ENCODE data around the gene CDK14.
"Not testable (repeated sequence)": the region's sequence is repeated elsewhere in the genome, so short reads cannot be mapped to it uniquely, and the experiment has no call there.

CDK14 gene

DNA sequence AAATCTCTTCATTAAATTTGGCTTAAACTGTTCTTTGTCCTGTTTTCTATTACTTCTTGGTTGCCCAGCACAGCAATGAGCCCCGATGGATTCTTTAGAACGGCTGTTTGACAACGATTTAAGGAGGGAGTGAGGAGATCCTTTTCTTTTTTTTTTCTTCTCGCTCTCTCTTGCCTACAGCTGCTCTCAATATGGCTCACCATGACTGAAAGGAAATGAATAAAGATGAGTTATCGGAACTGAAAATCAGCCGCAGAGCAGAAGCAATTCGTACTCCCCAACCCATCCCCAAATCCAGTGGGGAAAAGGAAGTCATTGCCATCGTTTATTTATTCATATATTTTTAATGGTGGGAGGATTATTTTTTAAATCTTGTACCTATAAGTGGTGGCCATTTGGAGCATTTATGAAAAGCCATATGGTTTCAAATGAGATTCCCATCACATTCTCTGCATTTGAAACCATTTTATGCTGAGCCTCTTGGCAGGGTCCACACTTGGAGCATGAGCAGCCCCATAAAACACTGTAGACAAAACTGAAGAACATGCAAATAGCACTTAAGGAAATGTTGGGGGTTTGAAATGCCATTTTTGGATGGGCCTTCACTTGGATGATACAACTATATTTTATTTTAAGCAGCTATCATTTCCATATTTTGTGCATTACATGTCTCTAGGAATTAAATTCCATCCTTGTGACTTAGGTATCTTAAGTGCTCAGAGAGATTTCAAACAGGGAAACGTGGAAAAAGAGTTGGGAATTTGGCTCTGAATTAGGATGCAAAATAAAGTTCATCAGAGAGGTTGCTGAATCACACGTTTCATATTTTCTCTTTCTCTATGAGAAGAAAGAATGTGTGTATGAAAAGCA is 560.4 kb downstream of the CDK14 start:
- no peaks in the 10 kb centered on the region for H3K27me3 ChIP-seq (ENCODE audit: insufficient read depth, low read length)
- H3K79me2 ChIP-seq (ENCODE audit: control insufficient read depth, insufficient read depth, low read length, unreplicated experiment): no peaks in the 10 kb centered on the region
- no peaks in the 10 kb centered on the region for H3K4me1 ChIP-seq (ENCODE audit: control insufficient read depth, insufficient read depth, low read length, unreplicated experiment)
- H3K4me3 ChIP-seq (ENCODE audit: low read depth, low read length): no peak overlapping the region
- H3K36me3 ChIP-seq (ENCODE audit: insufficient read depth, low read length): peaks cover 2% of the 10 kb centered on the region; the same call in 1 of the 2 replicates
- no peak overlapping the region for H2AFZ ChIP-seq (ENCODE audit: low read length, unreplicated experiment)
- no peak overlapping the region for H3K27ac ChIP-seq (ENCODE audit: low read depth, low read length)

- H3K36me3 ChIP-seq (ENCODE audit: insufficient read depth, low read length): peaks cover 2% of the 10 kb centered on the region; the same call in 1 of the 2 replicates
- no peak overlapping the region for H3K27ac ChIP-seq (ENCODE audit: low read depth, low read length)
- no peak overlapping the region for H2AFZ ChIP-seq (ENCODE audit: low read length, unreplicated experiment)
- H3K27me3 ChIP-seq (ENCODE audit: insufficient read depth, low read length): no peaks in the 10 kb centered on the region
- no peaks in the 10 kb centered on the region for H3K4me1 ChIP-seq (ENCODE audit: control insufficient read depth, insufficient read depth, low read length, unreplicated experiment)
- no peak overlapping the region for H3K4me3 ChIP-seq (ENCODE audit: low read depth, low read length)
- no peaks in the 10 kb centered on the region for H3K79me2 ChIP-seq (ENCODE audit: control insufficient read depth, insufficient read depth, low read length, unreplicated experiment)
Measured at GRCh38 chr7:91157579-91158320, 561.6 kb downstream of the CDK14 start.

- H2AFZ ChIP-seq (ENCODE audit: low read length, unreplicated experiment): no peak overlapping the region
- H3K4me3 ChIP-seq (ENCODE audit: low read depth, low read length): no peak overlapping the region
- no peaks in the 10 kb centered on the region for H3K79me2 ChIP-seq (ENCODE audit: control insufficient read depth, insufficient read depth, low read length, unreplicated experiment)
- no peaks in the 10 kb centered on the region for H3K36me3 ChIP-seq (ENCODE audit: insufficient read depth, low read length)
- peaks cover 24% of the 10 kb centered on the region for H3K4me1 ChIP-seq (ENCODE audit: control insufficient read depth, insufficient read depth, low read length, unreplicated experiment)
- H3K27me3 ChIP-seq (ENCODE audit: insufficient read depth, low read length): no peaks in the 10 kb centered on the region
- no peak overlapping the region for H3K27ac ChIP-seq (ENCODE audit: low read depth, low read length)
Measured at GRCh38 chr7:91162436-91162835, 566.3 kb downstream of the CDK14 start.

DNA sequence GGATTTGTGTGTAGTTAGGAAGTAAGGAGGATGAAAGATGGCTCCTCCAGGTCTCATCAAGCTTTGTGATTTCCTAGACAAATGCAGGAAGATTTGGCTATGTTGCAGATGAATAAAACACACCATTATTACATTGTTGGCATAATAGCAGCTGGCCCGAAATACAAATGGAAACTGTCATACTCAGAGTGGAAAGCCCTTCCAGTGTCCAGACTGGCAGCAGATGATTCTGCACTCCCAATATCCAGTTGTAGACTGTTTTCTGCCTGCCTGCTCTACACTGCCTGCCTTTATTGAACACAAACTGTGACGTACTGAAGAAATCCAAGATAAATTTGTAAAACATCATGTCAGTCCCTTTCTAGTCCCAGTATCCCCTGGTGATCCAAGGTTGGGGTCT is 568.4 kb downstream of the CDK14 start:
- Histone ChIP-seq H2AFZ (ENCODE audit: low read length, unreplicated experiment) (no peak overlapping the region), H3K79me2 (ENCODE audit: control insufficient read depth, insufficient read depth, low read length, unreplicated experiment) (no peaks in the 10 kb centered on the region), H3K27ac (ENCODE audit: low read depth, low read length) (peak overlapping the region; percentile 87), H3K36me3 (ENCODE audit: insufficient read depth, low read length) (no peaks in the 10 kb centered on the region), H3K27me3 (ENCODE audit: insufficient read depth, low read length) (no peaks in the 10 kb centered on the region), H3K4me1 (ENCODE audit: control insufficient read depth, insufficient read depth, low read length, unreplicated experiment) (peaks cover 24% of the 10 kb centered on the region), H3K4me3 (ENCODE audit: low read depth, low read length) (peak overlapping the region; percentile 50)

- Histone ChIP-seq H2AFZ (ENCODE audit: low read length, unreplicated experiment) (no peak overlapping the region), H3K27ac (ENCODE audit: low read depth, low read length) (peak overlapping the region; percentile 87), H3K79me2 (ENCODE audit: control insufficient read depth, insufficient read depth, low read length, unreplicated experiment) (no peaks in the 10 kb centered on the region), H3K27me3 (ENCODE audit: insufficient read depth, low read length) (no peaks in the 10 kb centered on the region), H3K4me3 (ENCODE audit: low read depth, low read length) (peak overlapping the region; percentile 50), H3K36me3 (ENCODE audit: insufficient read depth, low read length) (no peaks in the 10 kb centered on the region), H3K4me1 (ENCODE audit: control insufficient read depth, insufficient read depth, low read length, unreplicated experiment) (peaks cover 24% of the 10 kb centered on the region)
Measured at GRCh38 chr7:91165006-91165845, 569.1 kb downstream of the CDK14 start.

GRCh38 chr7:91165846-91166230 is 569.7 kb downstream of the CDK14 start:
- H3K27ac ChIP-seq (ENCODE audit: low read depth, low read length): peak overlapping the region; percentile 87
- no peak overlapping the region for H2AFZ ChIP-seq (ENCODE audit: low read length, unreplicated experiment)
- H3K4me1 ChIP-seq (ENCODE audit: control insufficient read depth, insufficient read depth, low read length, unreplicated experiment): peaks cover 24% of the 10 kb centered on the region
- H3K36me3 ChIP-seq (ENCODE audit: insufficient read depth, low read length): no peaks in the 10 kb centered on the region
- no peaks in the 10 kb centered on the region for H3K79me2 ChIP-seq (ENCODE audit: control insufficient read depth, insufficient read depth, low read length, unreplicated experiment)
- H3K27me3 ChIP-seq (ENCODE audit: insufficient read depth, low read length): no peaks in the 10 kb centered on the region
- peak overlapping the region; percentile 50; the same call in 1 of the 2 replicates for H3K4me3 ChIP-seq (ENCODE audit: low read depth, low read length)

DNA sequence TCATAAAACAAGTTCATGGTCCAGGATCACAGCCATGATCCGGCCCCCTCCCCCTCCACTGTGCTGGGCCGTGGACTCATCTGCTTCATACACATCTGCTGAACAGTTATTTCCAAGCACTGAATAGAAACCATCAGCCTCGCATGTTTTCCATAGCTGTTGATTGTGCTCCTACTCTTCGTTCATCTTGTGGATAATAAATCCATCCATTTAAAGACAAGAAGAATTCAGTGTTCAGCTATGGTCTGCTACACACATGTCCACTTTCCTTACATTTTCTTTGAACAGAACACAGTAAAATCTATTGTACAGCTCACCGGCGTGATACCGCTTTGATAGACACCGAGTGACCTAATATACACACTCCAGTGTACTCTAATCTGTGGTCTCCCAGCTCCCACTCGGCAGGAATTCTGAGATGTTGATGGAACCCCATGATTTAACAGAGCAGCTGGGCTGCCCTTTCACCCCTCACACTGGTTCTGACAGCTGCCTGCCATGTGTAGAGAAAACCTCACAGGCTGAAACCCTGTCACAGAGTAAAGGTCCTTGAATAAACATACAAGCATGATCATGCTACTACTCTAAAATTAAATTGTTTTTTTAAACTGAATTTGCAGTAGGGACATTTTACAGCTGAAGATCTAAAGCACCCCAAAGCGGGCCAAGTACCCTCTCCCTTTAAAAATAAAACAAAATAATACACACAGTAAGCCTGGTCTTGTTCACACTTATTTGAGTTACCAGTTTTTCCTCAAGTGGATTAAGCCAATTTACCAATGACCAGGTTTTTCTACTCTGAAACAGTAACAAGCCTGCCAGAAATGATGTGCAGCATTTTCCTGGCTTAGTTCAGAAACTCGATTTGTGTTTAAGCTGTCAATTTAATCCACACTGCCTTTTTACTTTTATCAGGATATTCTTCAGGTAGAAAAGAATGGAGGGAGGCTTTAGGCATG is 573.0 kb downstream of the CDK14 start:
- H3K79me2 ChIP-seq (ENCODE audit: control insufficient read depth, insufficient read depth, low read length, unreplicated experiment): no peaks in the 10 kb centered on the region
- H3K4me3 ChIP-seq (ENCODE audit: low read depth, low read length): no peak overlapping the region

GRCh38 chr7:91169830-91170191 is 573.7 kb downstream of the CDK14 start:
- H3K36me3 ChIP-seq (ENCODE audit: insufficient read depth, low read length): no peaks in the 10 kb centered on the region
- H3K79me2 ChIP-seq (ENCODE audit: control insufficient read depth, insufficient read depth, low read length, unreplicated experiment): no peaks in the 10 kb centered on the region
- no peak overlapping the region for H2AFZ ChIP-seq (ENCODE audit: low read length, unreplicated experiment)
- H3K27me3 ChIP-seq (ENCODE audit: insufficient read depth, low read length): no peaks in the 10 kb centered on the region
- H3K27ac ChIP-seq (ENCODE audit: low read depth, low read length): no peak overlapping the region
- H3K4me1 ChIP-seq (ENCODE audit: control insufficient read depth, insufficient read depth, low read length, unreplicated experiment): peaks cover 14% of the 10 kb centered on the region
- no peak overlapping the region for H3K4me3 ChIP-seq (ENCODE audit: low read depth, low read length)

More for the DNA sequence above, 573.0 kb downstream of the CDK14 start:
- H3K36me3 ChIP-seq (ENCODE audit: insufficient read depth, low read length): no peaks in the 10 kb centered on the region
- H2AFZ ChIP-seq (ENCODE audit: low read length, unreplicated experiment): no peak overlapping the region
- H3K4me1 ChIP-seq (ENCODE audit: control insufficient read depth, insufficient read depth, low read length, unreplicated experiment): peaks cover 20% of the 10 kb centered on the region
- H3K27me3 ChIP-seq (ENCODE audit: insufficient read depth, low read length): no peaks in the 10 kb centered on the region
- H3K27ac ChIP-seq (ENCODE audit: low read depth, low read length): no peak overlapping the region

DNA sequence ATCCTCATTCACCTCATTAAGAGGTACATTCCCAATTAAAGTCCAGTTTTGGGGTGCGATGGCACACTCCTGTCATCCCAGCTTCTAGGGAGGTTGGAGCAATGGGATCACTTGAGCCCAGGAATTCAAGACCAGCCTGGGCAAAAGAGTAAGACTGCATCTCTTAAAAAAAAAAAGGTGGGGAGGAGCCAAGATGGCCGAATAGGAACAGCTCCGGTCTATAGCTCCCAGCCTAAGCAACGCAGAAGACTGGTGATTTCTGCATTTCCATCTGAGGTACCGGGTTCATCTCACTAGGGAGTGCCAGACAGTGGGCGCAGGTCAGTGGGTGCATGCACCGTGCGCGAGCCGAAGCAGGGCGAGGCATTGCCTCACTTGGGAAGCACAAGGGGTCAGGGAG is 577.1 kb downstream of the CDK14 start:
- H3K27ac ChIP-seq (ENCODE audit: low read depth, low read length); H2AFZ ChIP-seq (ENCODE audit: low read length, unreplicated experiment); H3K4me1 ChIP-seq (ENCODE audit: control insufficient read depth, insufficient read depth, low read length, unreplicated experiment); H3K79me2 ChIP-seq (ENCODE audit: control insufficient read depth, insufficient read depth, low read length, unreplicated experiment); H3K27me3 ChIP-seq (ENCODE audit: insufficient read depth, low read length); H3K36me3 ChIP-seq (ENCODE audit: insufficient read depth, low read length); H3K4me3 ChIP-seq (ENCODE audit: low read depth, low read length): not testable (repeated sequence)

Measured in ACC112 (cell line).